Bronchial epithelial cell (primary cell): ENCODE measurements around the gene CLEC4M. TPM values are rescaled to one million over a fixed set of nuclear protein-coding genes. Genes with fewer than 3 reads are reported as not detected.
"Not testable (repeated sequence)": the region's sequence is repeated elsewhere in the genome, so short reads cannot be mapped to it uniquely, and the experiment has no call there.

Experiments used
- DNase-seq: peaks from one replicate; pipeline ENCODE4 v3.0.0-alpha.2; 2010; ENCODE audit warnings: low read depth
- FAIRE-seq: peaks from 2 replicates; lab custom pipeline; 2011; peaks lifted over from hg19 to GRCh38; lab: Jason Lieb, UNC
- H3K27me3 ChIP-seq: 2 replicates; pipeline ENCODE4 v1.5.1; 2011; ENCODE audit warnings: low read length; ENCODE audit not compliant: control insufficient read depth, insufficient read depth
- H3K36me3 ChIP-seq: 2 replicates; pipeline ENCODE4 v1.5.1; 2011; ENCODE audit warnings: low read length; ENCODE audit not compliant: control insufficient read depth, insufficient read depth
- H3K4me3 ChIP-seq: 2 replicates; pipeline ENCODE4 v1.5.1; 2011; ENCODE audit warnings: mild to moderate bottlenecking, low read depth, low read length, control low read depth
- total RNA-seq: library from RNA; depleted of rRNA; stranded (reverse); fragments of >200 nt; gene quantifications from 2 replicates; pipeline ENCODE4 v1.2.1, GENCODE V29; 2014
- TF ChIP-seq, protein P1 (sequence below): IDR thresholded peaks from 2 replicates; pipeline ENCODE4 v1.5.1; 2011; ENCODE audit warnings: mild to moderate bottlenecking, moderate library complexity, low read length, control low read depth, inconsistent platforms; ENCODE audit not compliant: insufficient read depth, severe bottlenecking

Gene CLEC4M
- total RNA-seq, 1 donor from 2014 or later, result not detected

DNA sequence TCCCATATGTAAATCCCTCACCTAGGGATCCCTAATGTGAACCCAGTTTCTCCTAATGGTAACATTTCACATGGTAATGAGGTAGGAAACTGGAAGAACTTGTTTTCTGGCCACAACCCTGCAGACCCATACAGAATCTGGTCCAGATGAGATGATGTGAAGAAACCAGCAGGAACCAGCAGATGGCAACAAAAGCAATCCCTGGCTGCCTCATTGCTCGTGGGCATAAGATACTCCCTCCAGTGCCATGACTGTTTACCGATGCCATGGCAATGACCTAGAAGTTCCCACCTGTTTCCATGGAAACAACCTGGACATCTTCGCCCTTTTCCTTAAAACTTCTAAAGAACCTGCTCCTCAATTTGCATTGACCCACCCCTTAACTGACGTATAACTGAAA lies 14.3 kb upstream of the CLEC4M start:
- Histone ChIP-seq H3K4me3 (no peak overlapping the region), H3K36me3 (no peaks in the 10 kb centered on the region), H3K27me3 (no peaks in the 10 kb centered on the region)
- FAIRE-seq (no peak), DNase-seq (peak; percentile 24)
- TF ChIP-seq, protein P1, sequence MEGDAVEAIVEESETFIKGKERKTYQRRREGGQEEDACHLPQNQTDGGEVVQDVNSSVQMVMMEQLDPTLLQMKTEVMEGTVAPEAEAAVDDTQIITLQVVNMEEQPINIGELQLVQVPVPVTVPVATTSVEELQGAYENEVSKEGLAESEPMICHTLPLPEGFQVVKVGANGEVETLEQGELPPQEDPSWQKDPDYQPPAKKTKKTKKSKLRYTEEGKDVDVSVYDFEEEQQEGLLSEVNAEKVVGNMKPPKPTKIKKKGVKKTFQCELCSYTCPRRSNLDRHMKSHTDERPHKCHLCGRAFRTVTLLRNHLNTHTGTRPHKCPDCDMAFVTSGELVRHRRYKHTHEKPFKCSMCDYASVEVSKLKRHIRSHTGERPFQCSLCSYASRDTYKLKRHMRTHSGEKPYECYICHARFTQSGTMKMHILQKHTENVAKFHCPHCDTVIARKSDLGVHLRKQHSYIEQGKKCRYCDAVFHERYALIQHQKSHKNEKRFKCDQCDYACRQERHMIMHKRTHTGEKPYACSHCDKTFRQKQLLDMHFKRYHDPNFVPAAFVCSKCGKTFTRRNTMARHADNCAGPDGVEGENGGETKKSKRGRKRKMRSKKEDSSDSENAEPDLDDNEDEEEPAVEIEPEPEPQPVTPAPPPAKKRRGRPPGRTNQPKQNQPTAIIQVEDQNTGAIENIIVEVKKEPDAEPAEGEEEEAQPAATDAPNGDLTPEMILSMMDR, result peak; percentile 34

GRCh38 chr19:7751157-7751783 lies 11.8 kb upstream of the CLEC4M start:
- TF ChIP-seq, protein P1, result no peak
- FAIRE-seq (no peak), DNase-seq (peak; percentile 25)
- Histone ChIP-seq H3K36me3 (no peaks in the 10 kb centered on the region), H3K4me3 (no peak overlapping the region), H3K27me3 (no peaks in the 10 kb centered on the region)

GRCh38 chr19:7756258-7756657 lies 6.8 kb upstream of the CLEC4M start:
- DNase-seq (no peak), FAIRE-seq (no peak)
- TF ChIP-seq, protein P1, result no peak
- Histone ChIP-seq H3K36me3 (no peaks in the 10 kb centered on the region), H3K27me3 (no peaks in the 10 kb centered on the region), H3K4me3 (no peak overlapping the region)

DNA sequence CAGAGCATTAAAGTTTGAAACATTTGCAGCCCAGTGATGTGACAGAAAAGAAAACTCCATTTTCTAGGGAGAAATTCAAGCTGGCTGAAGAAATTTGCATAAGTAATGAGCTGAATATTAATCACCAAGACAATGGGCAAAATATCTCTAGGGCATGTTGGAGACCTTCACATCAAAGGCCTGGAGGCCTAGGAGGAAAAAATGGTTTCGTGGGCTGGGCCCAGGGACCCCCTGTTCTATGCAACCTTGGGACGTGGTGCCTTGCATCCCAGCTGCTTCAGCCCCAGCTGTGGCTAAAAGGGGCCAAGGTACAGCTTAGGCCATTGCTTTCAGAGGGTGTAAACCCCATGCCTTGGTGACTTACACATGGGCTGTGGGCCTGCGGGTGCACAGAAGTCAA lies 5.7 kb upstream of the CLEC4M start:
- H3K27me3 ChIP-seq, result no peaks in the 10 kb centered on the region
- no peak for DNase-seq
- no peak overlapping the region for H3K4me3 ChIP-seq
- no peak for FAIRE-seq
- no peaks in the 10 kb centered on the region for H3K36me3 ChIP-seq
- TF ChIP-seq, protein P1, result no peak

DNA sequence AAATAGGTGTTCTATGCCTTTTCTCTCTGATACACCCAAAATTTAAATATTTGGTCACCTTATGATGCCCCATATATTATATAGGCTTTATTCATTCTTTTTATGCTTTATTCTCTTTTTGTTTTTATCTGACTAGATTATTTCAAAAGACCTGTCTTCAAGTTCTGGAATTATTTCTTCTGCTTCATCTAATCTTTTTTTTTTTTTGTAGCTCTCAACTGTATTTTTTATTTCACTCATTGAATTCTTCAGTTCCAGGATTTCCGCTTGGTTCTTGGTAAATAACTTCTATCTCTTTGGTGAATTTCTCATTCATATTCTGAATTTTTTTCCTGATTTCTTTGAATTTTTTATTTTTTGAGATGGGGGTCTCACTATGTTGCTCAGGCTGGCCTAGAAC lies 3.9 kb upstream of the CLEC4M start:
- Histone ChIP-seq H3K4me3 (no peak overlapping the region), H3K27me3 (no peaks in the 10 kb centered on the region), H3K36me3 (no peaks in the 10 kb centered on the region)
- no peak for DNase-seq
- no peak for FAIRE-seq
- TF ChIP-seq, protein P1, result no peak

DNA sequence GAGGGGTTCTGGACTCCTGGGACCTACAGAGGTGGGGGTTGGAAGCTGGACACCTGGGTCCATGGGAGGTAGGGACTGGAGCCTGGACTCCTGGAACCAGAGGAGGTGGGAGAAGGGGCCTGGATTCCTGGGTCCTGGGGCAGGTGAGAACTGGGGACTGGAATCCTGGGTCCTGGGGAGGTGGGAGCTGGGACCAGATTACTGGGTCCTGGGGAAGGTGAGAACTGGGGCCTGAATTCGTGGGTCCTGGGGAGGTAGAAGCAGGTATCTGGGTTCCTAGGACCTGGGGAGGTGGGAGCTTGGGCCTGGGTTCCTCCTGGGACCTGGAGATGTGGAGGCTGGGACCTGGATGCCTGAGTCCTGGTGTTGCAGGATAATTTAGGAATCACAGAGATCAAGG lies 653 bp downstream of the CLEC4M start:
- Histone ChIP-seq H3K36me3 (no peaks in the 10 kb centered on the region), H3K27me3 (no peaks in the 10 kb centered on the region), H3K4me3 (no peak overlapping the region)
- no peak for FAIRE-seq
- no peak for DNase-seq
- TF ChIP-seq, protein P1, result no peak

GRCh38 chr19:7764157-7764556 lies 1.1 kb downstream of the CLEC4M start:
- DNase-seq, H3K27me3 ChIP-seq, FAIRE-seq: not testable (repeated sequence)

DNA sequence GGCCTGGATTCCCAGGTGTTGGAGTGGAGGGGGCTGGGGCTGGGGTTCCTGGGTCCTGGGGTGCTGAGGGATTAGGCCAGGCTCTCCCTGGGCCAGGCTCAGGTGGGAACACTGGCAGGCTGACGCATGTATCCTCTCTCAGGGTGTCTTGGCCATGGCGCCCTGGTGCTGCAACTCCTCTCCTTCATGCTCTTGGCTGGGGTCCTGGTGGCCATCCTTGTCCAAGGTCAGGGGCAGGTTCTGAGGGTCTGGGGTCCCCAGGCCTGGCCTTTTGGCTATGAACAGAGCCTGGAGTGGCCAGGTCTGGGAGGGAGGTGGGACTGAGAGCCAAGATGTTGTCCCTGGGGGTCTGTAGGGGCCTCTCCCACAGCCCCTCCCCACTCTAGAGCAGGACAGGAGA lies 2.0 kb downstream of the CLEC4M start:
- not testable (repeated sequence) for H3K27me3 ChIP-seq, H3K4me3 ChIP-seq, H3K36me3 ChIP-seq, FAIRE-seq, DNase-seq

More at GRCh38 chr19:7764157-7764556, 1.1 kb downstream of the CLEC4M start:
- H3K36me3 ChIP-seq, H3K4me3 ChIP-seq: not testable (repeated sequence)
